T-helper 2 cell treated with Interferon-gamma antibody and Interleukin-4, amounts not matched to agents 100 ng/mL and 5 ng/mL, for 36 hours (primary cell): ENCODE data around the gene CHKA. TPM values are rescaled to one million over a fixed set of nuclear protein-coding genes. Genes with fewer than 3 reads are reported as not detected.

ENCODE experiments used
- intact Hi-C: fragments of 100-400 bp; cut with micrococcal nuclease; formaldehyde crosslinking; loops from one replicate; pipeline ENCODE4 v1.15.1; 2023
- total RNA-seq: library from RNA; stranded (reverse); gene quantifications from 2 replicates; pipeline ENCODE4 v1.2.3, GENCODE V29; 2022

CHKA gene
- total RNA-seq, 1 donor from 2014 or later, result 12.7 TPM

- intact Hi-C loops, result no loop called here
These were observed 22.1 kb upstream of the CHKA start for GRCh38 chr11:68143310-68143689.

- intact Hi-C loops, result no loop called here
These were observed 21.5 kb upstream of the CHKA start for GRCh38 chr11:68142441-68143309.

- intact Hi-C loops, result no loop called here
These were observed 20.8 kb upstream of the CHKA start for GRCh38 chr11:68142028-68142412.

- intact Hi-C loops, result no loop called here
These were observed 20.2 kb upstream of the CHKA start for GRCh38 chr11:68141246-68142027.

DNA sequence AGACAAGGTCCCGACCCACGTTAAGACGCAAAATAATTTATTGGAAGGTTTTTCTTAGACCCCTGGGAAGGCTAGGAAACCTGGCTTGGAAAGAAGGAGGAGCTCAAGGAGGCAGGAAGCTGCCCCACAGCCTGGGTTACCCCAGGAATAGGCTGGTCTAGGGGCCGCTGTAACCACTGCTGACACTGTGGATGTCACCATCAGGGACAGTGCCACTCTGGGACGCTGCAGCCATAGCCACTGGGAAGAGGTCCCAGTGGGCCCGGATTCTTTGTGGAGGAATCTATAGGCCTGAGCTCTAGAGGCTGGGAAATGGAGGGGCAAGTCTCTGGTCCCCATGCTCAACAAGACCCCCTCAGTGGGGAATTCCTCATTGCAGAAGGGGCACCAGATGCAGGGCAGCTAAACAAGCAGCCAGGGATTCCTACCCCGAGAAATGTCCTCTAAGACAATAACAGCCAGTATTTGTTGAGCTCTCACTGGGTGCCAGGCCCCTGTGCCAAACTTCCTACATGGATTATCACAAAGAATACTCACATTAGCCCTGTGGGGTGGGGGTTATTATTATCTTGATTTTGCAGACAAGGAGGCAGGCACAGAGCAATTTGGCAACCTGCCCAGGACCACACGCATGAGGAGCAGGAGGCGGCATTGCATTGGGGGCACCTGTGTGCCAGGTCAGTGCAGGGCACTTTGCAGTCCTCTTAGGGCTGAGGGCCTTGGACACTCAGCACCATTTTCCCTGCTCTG is 19.5 kb upstream of the CHKA start:
- intact Hi-C loops, result no loop called here

DNA sequence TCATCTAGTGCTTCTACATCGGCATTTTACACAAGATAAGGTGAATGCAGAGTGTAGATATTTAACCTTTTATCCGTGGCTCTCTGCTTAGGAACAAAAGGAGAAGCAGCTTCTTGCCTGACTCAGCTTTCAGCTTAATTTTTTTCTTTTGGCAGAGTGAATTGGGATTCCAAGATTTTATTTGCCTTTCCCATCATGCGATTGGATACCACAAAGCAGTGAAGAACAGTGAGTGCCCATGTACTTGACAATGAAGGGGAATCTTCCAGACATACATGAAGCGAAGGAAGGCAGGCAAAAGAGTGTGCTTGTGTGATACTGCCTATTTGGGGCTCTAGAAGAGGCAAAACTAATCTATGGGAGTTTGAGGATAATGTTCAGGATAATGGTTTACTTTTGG is 17.0 kb upstream of the CHKA start:
- intact Hi-C loops, result no loop called here

DNA sequence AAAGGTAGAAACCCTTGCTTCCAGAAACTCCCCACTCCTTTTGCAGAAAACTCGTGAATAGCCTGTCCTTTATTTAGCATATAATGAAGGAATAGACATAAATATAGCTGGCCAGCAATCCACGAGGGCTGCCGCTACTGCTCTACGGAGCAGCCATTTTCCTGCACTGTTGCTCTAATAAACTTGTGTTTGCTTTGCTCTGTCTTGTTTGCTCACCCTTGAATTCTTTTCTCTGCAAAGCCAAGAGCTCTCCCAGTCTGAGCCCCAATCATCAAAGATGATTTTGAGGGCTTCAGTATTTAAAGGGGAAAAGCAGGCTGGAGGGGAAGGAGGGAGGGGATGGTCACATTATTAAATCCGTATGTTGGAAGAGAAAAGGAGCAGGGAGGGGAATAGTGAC is 16.6 kb upstream of the CHKA start:
- intact Hi-C loops, result no loop called here

DNA sequence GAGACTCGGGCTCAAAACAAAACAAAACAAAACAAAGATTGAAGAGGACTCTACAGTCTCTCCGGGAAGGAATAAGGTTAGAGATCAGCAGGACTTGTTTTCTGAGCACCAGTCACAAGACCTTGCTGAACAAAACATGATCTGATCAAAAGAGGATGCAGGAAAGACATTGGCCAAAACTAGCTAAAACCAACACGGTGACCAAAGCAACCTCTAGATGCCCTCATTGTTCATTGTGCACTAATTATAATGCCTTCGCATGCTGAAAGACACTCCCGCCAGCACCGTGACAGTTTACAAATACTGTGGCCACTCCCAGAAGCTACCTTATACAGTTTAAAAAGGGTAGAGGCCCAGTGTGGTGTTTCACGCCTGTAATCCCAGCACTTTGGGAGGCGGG is 15.7 kb upstream of the CHKA start:
- intact Hi-C loops, result no loop called here

DNA sequence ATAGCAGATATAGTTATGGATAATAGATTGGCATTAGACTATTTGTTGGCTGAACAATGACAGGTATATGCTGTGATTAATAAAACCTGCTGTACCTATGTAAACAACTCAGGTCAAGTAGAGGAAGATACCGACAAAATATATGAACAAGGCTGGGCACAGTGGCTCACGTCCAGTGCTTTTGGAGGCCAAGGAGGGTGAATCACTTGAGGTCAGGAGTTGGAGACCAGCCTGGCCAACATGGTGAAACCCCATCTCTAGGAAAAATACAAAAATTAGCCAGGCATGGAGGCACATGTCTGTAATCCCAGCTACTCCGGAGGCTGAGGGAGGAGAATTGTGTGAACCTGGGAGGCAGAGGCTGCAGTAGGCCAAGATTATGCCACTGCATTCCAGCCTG is 14.0 kb upstream of the CHKA start:
- intact Hi-C loops, result no loop called here

GRCh38 chr11:68133761-68134160 is 12.6 kb upstream of the CHKA start:
- intact Hi-C loops, result no loop called here

GRCh38 chr11:68130121-68130520 is 8.9 kb upstream of the CHKA start:
- intact Hi-C loops, result no loop called here

DNA sequence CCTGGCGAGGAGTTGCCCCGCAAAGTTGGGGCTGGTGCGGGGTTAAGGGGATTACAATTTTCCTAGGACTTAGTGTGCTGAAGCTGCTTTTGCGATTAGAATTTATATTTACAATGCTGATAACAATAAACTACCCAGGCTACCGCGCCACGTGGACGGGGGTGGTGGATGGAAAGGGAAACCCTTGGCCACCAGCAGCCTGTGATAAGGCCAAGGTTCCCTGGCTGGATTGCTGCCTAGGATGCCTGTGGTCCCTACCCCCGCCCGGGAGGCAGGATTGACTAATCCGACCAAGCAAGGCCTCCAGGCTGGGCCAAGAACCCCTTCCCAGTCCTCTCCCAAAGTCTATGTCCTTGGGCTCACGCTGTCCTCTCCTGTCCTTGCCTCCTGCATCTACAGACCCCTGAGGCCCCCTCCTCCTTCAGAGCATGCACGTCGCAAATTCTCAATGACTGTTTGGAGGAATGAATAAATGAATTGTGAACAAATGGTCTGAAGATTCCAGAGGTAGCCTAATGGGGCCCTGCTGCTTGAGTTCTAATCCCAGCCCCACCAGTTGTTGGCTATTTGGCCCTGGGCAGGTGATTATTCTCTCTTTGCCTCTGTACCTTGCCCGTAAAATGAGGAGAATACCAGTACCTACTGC is 7.6 kb upstream of the CHKA start:
- intact Hi-C loops, result loop anchor here (10.0 kb wide), 1 partner anchor 124 kb away; the partner anchor contains the start of gene UNC93B1

DNA sequence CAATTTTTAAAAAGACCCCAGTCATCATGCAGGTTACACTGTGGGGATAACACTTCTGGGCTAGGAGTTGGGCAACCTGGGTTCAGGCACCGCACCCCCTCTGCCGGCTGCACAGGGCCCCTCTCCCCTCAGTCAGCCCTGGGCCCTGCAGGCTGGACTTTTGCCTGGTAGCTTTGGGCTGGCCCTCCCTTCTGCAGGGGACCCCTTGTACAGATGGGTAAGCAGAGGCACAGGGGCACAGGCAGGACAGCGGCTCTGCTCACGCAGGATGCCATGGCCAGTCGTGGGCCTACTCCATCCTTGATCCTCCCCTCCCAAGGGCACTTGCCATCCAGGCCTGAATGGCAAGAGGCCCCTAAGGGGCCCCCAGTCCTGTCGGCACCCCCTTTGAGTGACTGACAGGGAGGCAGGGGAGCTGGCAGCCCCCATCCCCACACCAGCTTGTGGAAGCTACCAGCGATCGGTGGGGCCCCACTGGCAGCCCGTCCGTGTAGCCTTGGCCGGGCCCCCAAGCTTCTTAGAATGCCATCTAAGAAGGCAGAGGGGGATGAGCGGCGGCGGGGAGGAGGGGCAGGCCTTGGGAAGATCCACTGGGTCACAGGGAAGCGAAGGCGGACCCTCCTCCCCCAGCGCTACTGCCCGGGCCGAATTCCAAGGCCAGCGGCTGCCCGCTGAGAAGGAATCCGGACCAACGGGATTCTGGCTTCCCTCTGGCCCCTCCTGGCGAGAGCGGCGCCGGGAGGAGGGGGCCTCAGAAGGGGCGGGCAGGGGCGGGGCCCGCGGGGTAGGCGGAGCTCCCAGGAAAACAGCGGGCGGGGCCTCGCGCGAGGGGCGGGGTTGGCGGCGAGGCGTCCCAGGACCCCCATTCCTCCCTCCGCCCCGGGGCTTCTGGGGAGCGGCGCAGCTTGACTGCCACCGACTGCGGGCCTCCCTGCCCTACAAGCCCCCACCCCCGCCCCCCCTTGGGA is 6.8 kb upstream of the CHKA start:
- intact Hi-C loops, result loop anchor here (10.0 kb wide), 1 partner anchor 123 kb away; the partner anchor contains the start of gene UNC93B1

GRCh38 chr11:68125164-68125563 is 4.0 kb upstream of the CHKA start:
- intact Hi-C loops, result loop anchor here (10.0 kb wide), 1 partner anchor 120 kb away; the partner anchor contains the start of gene UNC93B1

- intact Hi-C loops, result loop anchor here (5.0 to 10.0 kb wide), 2 partner anchors 89 to 118 kb away; partner anchors contain the start of genes KMT5B and UNC93B1
These were observed 1.9 kb upstream of the CHKA start for GRCh38 chr11:68122936-68123539.

DNA sequence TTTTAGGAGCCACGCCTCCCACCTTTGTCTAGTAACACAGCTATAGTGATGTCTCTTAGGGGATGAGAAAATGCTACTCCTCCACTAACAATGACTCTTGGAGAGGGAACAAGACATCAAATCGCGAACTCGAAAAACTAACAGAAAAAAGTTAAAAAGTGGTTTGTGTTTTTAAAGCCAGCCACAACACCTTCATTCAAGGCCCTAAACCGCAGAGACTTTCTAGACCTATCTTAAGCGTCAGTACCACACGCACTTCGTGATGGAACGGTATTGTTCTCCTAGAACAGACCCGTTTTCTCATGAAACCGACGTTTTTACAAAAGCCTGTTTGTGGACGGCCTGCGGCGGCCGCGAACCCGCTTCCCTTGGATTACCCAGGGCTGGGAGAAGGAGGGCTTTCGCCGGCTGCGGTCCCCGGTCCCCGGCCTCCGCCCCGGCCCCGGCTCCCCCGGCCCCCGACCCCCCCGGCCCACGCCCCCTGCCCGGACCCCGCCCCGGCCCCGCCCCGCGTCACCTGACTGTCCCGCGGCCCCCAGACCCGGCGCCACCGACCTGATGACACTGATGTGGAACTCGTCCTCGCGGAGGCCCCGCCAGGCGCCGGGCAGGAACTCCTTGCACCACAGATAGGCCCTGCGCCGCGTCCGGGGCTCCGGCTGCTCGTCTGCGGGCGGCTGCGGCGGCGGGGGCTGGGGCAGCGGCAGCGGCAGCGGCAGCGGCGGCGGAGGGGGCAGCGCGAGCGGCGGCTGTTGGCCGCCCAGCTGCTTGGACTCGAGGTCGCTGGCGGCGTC is 718 bp downstream of the CHKA start:
- intact Hi-C loops, result loop anchor here (1.0 to 10.0 kb wide), 4 partner anchors 41 to 116 kb away; partner anchors contain the start of genes KMT5B, NDUFS8 and UNC93B1

DNA sequence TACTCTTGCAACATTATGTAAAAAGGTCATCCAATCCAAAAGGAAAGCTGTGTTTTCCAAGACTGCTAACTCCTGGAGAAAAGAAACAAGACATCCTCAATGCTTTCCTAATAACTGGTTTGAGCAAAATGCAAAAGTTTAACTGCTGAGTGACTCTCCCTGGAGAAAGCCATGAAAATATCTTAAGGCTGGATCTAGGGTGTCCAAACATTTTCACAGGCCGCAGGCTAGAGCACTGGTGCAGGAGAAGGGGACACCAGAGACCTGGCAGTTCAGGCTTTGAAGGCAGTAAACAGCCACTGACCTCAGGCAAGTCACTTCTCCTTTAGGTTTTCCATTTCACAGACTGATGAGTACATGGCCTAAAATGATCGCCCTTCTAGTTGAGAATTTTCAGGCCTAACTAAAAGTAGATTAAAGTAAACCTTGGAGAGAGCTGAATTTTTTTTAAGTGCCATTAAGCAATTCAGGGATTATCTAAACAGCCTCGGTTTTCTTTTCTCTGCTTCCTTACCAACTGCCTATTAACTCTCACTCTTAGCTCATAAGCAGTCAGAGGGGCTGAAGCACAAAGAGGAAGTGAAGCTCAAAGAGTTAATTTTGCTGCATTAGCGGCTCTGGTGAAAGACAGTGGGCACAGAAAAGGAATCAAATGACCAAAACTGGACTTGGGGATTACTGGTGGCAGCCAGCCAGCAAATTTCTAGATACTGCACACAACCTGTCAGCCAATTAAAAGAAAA is 2.3 kb downstream of the CHKA start:
- intact Hi-C loops, result no loop called here
